Pancreas (tissue), 10 donors: ENCODE data around the gene TIMP3. TPM values are rescaled to one million over a fixed set of nuclear protein-coding genes. Genes with fewer than 3 reads are reported as not detected.

ENCODE experiments used
- ATAC-seq, 4 donors: fragments of 200-7000 bp; cut with Tn5 transposase; one replicate each; pipeline versions ENCODE4 v1.8.0 to v1.9.1; 2020; ENCODE audit warnings: mild to moderate bottlenecking in 4 of 4, moderate library complexity in 4 of 4
- DNase-seq, 6 donors: peaks; one replicate each; pipeline ENCODE4 v3.0.0-alpha.2; 2020
- FAIRE-seq: peaks from 2 replicates; lab custom pipeline; 2012; peaks lifted over from hg19 to GRCh38; lab: Jason Lieb, UNC
- H3K27ac ChIP-seq, 4 donors: fragments of 200-600 bp; sonication (generic); 1 replicate in 3 of 4; 2 replicates in 1 of 4; pipeline versions ENCODE4 v1.5.0 to v1.8.0; 2020
- H3K27me3 ChIP-seq, 4 donors: fragments of 200-600 bp; one replicate each; pipeline ENCODE4 v1.8.0; 2021
- H3K36me3 ChIP-seq, 3 donors: fragments of 200-600 bp; sonication (generic) in 1 of 3; one replicate each; pipeline versions ENCODE4 v1.5.0 to v1.8.0; 2020 to 2021
- H3K4me1 ChIP-seq, 3 donors: fragments of 200-600 bp; one replicate each; pipeline ENCODE4 v1.8.0; 2021
- H3K4me3 ChIP-seq, 4 donors: fragments of 200-600 bp; sonication (generic) in 2 of 4; one replicate each; pipeline versions ENCODE4 v1.5.0 to v1.8.0; 2020 to 2021
- H3K9me3 ChIP-seq, 4 donors: fragments of 200-600 bp; one replicate each; pipeline ENCODE4 v1.8.0; 2021
- WGBS, 2 donors: extraction: QIAGEN DNeasy Blood & Tissue Kit; methylation state at CpG; one replicate each; pipeline ENCODE4 v1.1.7; 2013; 5-methylcytosine and 5-hydroxymethylcytosine counted together
- intact Hi-C, 3 donors: fragments of 100-400 bp; cut with DNase I; formaldehyde crosslinking; loops; one replicate each; pipeline versions ENCODE4 v1.11.1 to v1.14.2; 2022
- polyA plus RNA-seq, 2 donors: library from polyadenylated mRNA; stranded (reverse); fragments of 200-250 nt; gene quantifications; one replicate each; pipeline ENCODE4 v1.2.3, GENCODE V29; 2013
- total RNA-seq, 6 donors: library from RNA; stranded (reverse); fragmentation: NEBNext Ultra II Directional in 4 of 6; extraction: Animal tissue kit (Norgen Biotek cat#: 25700) in 4 of 6; gene quantifications; one replicate each; pipeline versions ENCODE4 v1.2.1 to v1.2.4, GENCODE V29; 2021 to 2023
- TF ChIP-seq, protein P1 (sequence below), 4 donors: fragments of 200-600 bp; sonication (generic) in 3 of 4; IDR thresholded peaks; one replicate each; pipeline versions ENCODE4 v1.5.0 to v1.8.0; 2021; ENCODE audit warnings: antibody characterized with exemption in 4 of 4
- donor health status: healthy with polysubstance abuse.
- donor health status: DM: no; HTN: no; CAD: no; lungs with moderate emphysema.
- donor health status: DM: no; HTN: no; CAD: no.
- donor health status: control.
- donor health status: control.
- donor health status: Bipolar disorder and iron deficiency.
- donor health status: DM: yes; HTN: yes; CAD: no.
- donor health status: DM: no; HTN: no; CAD: no.
- donor health status: DM: no; HTN: no; CAD: no.
- donor health status: DM: yes; HTN: yes; CAD: no.

Gene TIMP3
- total and polyA plus RNA-seq, 8 donors = 14.0 to 87.0 (median 48.2) TPM

DNA sequence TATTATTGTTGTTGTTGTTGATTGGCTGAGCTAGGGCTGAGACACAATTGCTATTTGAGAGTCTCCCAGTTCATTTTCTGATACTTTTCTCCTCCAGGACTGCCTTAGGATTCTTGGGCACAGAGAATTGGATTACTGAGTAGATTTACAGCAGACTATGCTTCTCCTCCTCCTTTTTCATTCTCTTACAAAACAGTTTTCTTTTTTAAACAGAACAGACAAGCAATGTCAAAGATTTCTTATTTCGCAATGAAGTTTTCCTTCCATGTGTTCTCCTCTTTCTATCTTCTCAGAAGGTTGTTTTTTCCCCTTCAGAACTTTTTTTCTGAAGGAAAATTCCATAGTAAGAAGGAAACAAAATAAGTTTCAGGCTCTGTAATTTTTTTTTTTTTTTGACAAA, 19.8 kb upstream of the TIMP3 start:
- TF ChIP-seq, protein P1, sequence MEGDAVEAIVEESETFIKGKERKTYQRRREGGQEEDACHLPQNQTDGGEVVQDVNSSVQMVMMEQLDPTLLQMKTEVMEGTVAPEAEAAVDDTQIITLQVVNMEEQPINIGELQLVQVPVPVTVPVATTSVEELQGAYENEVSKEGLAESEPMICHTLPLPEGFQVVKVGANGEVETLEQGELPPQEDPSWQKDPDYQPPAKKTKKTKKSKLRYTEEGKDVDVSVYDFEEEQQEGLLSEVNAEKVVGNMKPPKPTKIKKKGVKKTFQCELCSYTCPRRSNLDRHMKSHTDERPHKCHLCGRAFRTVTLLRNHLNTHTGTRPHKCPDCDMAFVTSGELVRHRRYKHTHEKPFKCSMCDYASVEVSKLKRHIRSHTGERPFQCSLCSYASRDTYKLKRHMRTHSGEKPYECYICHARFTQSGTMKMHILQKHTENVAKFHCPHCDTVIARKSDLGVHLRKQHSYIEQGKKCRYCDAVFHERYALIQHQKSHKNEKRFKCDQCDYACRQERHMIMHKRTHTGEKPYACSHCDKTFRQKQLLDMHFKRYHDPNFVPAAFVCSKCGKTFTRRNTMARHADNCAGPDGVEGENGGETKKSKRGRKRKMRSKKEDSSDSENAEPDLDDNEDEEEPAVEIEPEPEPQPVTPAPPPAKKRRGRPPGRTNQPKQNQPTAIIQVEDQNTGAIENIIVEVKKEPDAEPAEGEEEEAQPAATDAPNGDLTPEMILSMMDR (IDR thresholded peaks at IDR 0.05) = no peak
- H3K27ac ChIP-seq = no peak overlapping the region
- H3K4me1 ChIP-seq = peaks cover 0 to 3% (median 0%) of the 10 kb centered on the region in 3 donors
- no peaks in the 10 kb centered on the region for H3K9me3 ChIP-seq
- DNase-seq = no peak
- no peak overlapping the region for H3K4me3 ChIP-seq
- intact Hi-C loops = no loop called here
- no peaks in the 10 kb centered on the region for H3K36me3 ChIP-seq
- FAIRE-seq = no peak
- 91 to 92% methylated on average over 1 of the region's 1 CpG for WGBS, 2 donors
- H3K27me3 ChIP-seq = no peaks in the 10 kb centered on the region
- ATAC-seq = no peak

DNA sequence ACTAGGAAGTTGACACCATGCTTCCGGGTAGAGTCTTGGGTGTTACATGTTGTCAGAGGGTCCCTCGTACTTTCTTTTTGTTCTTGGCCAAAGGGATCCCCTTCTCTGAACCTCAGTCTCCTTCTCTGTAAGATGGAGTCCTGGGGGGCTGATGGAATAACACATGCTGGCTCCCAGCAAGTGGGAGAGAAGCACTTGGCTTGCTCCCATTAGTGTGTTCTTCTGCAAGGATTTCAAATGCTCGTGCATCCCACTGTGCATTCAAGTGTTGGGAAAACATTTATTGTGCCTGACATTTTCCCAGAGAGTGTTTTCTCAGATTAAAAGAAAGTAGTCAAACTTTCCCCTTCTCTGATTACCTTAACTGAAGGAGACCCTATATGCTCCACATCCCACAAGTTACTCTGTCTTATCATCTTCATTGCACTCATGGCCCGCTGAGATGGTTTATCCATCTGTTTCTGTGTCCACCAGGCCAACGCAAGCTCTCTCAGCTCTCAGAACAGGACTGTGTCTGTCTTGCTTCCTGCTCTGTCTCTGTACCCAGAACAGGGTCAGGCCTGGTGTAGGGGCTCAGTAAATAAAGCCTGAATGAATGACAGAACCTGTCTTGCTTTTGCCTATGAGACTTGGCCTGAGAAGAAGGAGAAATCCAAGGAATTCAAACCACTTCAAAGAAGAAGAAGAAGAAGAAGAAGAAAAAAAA, 16.0 kb upstream of the TIMP3 start:
- no peaks in the 10 kb centered on the region for H3K36me3 ChIP-seq
- no peaks in the 10 kb centered on the region for H3K27me3 ChIP-seq
- peaks cover 0 to 1% (median 0%) of the 10 kb centered on the region in 3 donors for H3K4me1 ChIP-seq
- no peak for ATAC-seq
- H3K4me3 ChIP-seq = no peak overlapping the region
- WGBS, 2 donors = 73 to 77% methylated on average over 5 of the region's 5 CpGs
- H3K9me3 ChIP-seq = no peaks in the 10 kb centered on the region
- intact Hi-C loops = no loop called here
- no peak for DNase-seq
- FAIRE-seq = no peak
- TF ChIP-seq, protein P1 (IDR thresholded peaks at IDR 0.05) = no peak
- no peak overlapping the region for H3K27ac ChIP-seq

DNA sequence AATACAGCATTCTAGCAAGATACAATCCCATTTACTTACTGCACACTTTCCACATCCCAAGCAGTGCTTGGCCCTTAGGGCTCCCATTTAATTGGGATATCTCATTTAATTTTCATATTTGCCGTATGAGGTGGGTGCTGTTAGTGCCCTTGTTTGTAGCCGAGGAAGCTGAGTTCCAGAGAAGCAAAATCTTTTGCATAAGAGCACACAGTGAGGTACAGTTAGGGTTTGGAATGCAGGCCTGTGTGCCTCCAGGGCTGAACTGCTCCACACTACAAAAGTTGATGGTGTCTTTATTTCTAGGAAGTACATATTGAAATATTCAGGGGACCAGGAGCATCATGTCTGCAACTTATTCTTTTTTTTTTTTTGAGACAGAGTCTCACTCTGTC, 15.5 kb upstream of the TIMP3 start:
- FAIRE-seq = no peak

DNA sequence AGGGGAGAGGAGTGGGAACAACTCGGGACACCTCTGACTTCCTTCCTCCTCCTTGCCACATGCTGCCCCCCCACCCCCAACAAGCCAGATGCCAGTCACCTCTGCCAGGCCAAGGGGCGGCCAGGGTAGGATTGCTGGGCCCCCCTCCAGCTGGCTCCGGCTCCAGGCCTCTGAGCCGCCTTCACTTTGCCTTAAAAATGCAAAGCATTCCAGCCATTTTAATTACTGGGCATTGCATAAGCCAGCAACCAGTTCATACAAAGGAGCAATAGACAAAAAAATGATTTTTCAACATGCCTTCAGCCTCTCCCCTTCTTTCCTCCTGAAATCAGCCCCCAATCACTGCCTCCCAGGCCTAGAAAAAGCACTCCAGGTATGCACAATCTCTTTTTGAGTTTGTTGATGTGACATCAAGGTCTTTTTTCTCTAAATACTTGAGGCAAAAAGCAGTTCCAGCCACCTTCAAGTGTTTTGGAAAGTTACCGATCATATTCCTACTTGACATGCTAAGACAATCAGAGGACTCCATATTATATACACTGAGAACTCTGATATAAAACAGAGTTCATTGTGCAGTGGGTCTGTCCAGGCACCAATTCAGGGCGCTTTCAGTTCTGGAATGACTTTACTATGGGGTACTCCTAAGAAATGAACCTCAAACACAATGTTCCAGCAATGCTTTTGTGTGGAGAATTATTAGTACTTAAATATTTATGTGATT, 12.4 kb upstream of the TIMP3 start:
- H3K4me3 ChIP-seq = no peak overlapping the region
- no peaks in the 10 kb centered on the region for H3K36me3 ChIP-seq
- peak overlapping the region in 2 of 4 donors; percentile 15 to 35 for H3K27ac ChIP-seq
- H3K9me3 ChIP-seq = no peaks in the 10 kb centered on the region
- TF ChIP-seq, protein P1 (IDR thresholded peaks at IDR 0.05) = no peak
- ATAC-seq = peak; percentile 46 to 88 (median 69)
- intact Hi-C loops = no loop called here
- DNase-seq = peak in 4 of 6 donors; percentile 61 to 74 (median 67)
- 60 to 62% methylated on average over 6 of the region's 6 CpGs for WGBS, 2 donors
- FAIRE-seq = no peak
- H3K27me3 ChIP-seq = no peaks in the 10 kb centered on the region
- no peaks in the 10 kb centered on the region for H3K4me1 ChIP-seq

More for the DNA sequence above, 15.5 kb upstream of the TIMP3 start:
- H3K36me3 ChIP-seq = no peaks in the 10 kb centered on the region
- no peaks in the 10 kb centered on the region for H3K4me1 ChIP-seq
- WGBS, 2 donors = 86 to 90% methylated on average over 2 of the region's 2 CpGs
- no peaks in the 10 kb centered on the region for H3K9me3 ChIP-seq
- intact Hi-C loops = no loop called here
- no peak overlapping the region for H3K27ac ChIP-seq
- ATAC-seq = no peak
- no peak for DNase-seq
- no peak overlapping the region for H3K4me3 ChIP-seq
- no peaks in the 10 kb centered on the region for H3K27me3 ChIP-seq
- TF ChIP-seq, protein P1 (IDR thresholded peaks at IDR 0.05) = no peak
